Astrocyte (in vitro differentiated cells and primary cell): Measurements from ENCODE around the gene ITGA2B. TPM values are rescaled to one million over a fixed set of nuclear protein-coding genes. Genes with fewer than 3 reads are reported as not detected.

ENCODE experiments used
- DNase-seq: peaks from one replicate; pipeline ENCODE4 v3.0.0-alpha.2; 2010; ENCODE audit warnings: low read depth
- FAIRE-seq: peaks from 2 replicates; lab custom pipeline; 2011; peaks lifted over from hg19 to GRCh38; lab: Jason Lieb, UNC
- H2AFZ ChIP-seq: 2 replicates; pipeline ENCODE4 v1.6.0; 2012; ENCODE audit warnings: low read depth, low read length, inconsistent platforms
- H3K27ac ChIP-seq: 2 replicates; pipeline ENCODE4 v1.5.1; 2011; ENCODE audit warnings: low read depth, low read length, inconsistent platforms
- H3K27me3 ChIP-seq: 2 replicates; pipeline ENCODE4 v1.6.0; 2011; ENCODE audit warnings: low read length, inconsistent platforms; ENCODE audit not compliant: insufficient read depth
- H3K36me3 ChIP-seq: 2 replicates; pipeline ENCODE4 v1.5.1; 2011; ENCODE audit warnings: low read length, inconsistent platforms; ENCODE audit not compliant: insufficient read depth
- H3K4me1 ChIP-seq: 2 replicates; pipeline ENCODE4 v1.5.1; 2011; ENCODE audit warnings: low read length, inconsistent platforms; ENCODE audit not compliant: insufficient read depth
- H3K4me2 ChIP-seq: 2 replicates; pipeline ENCODE4 v1.6.0; 2012; ENCODE audit warnings: low read length, inconsistent platforms
- H3K4me3 ChIP-seq: 2 replicates; pipeline ENCODE4 v1.5.1; 2011; ENCODE audit warnings: low read depth, mild to moderate bottlenecking, low read length, inconsistent platforms; ENCODE audit not compliant: insufficient read depth
- H3K79me2 ChIP-seq: 2 replicates; pipeline ENCODE4 v1.6.0; 2012; ENCODE audit warnings: mild to moderate bottlenecking, low read length, inconsistent platforms; ENCODE audit not compliant: insufficient read depth
- H3K9ac ChIP-seq: 2 replicates; pipeline ENCODE4 v1.6.0; 2012; ENCODE audit warnings: mild to moderate bottlenecking, low read length, inconsistent platforms
- H3K9me3 ChIP-seq: 2 replicates; pipeline ENCODE4 v1.5.1; 2012; ENCODE audit warnings: low read depth, mild to moderate bottlenecking, low read length, inconsistent platforms; ENCODE audit not compliant: insufficient read depth
- H4K20me1 ChIP-seq: 2 replicates; pipeline ENCODE4 v1.6.0; 2012; ENCODE audit warnings: low read length, inconsistent platforms; ENCODE audit not compliant: insufficient read depth
- H3K27ac Mint-ChIP-seq: one replicate; pipeline ENCODE4 v1.8.0; 2021; ENCODE audit warnings: mild to moderate bottlenecking, mixed read lengths; ENCODE audit not compliant: unreplicated experiment
- H3K27me3 Mint-ChIP-seq: one replicate; pipeline ENCODE4 v1.8.0; 2021; ENCODE audit warnings: low read depth, mixed read lengths; ENCODE audit not compliant: unreplicated experiment
- H3K36me3 Mint-ChIP-seq: one replicate; pipeline ENCODE4 v1.8.0; 2021; ENCODE audit warnings: low read depth, mixed read lengths; ENCODE audit not compliant: unreplicated experiment
- H3K4me1 Mint-ChIP-seq: one replicate; pipeline ENCODE4 v1.8.0; 2021; ENCODE audit warnings: low read depth, mixed read lengths; ENCODE audit not compliant: unreplicated experiment
- H3K4me3 Mint-ChIP-seq: one replicate; pipeline ENCODE4 v1.8.0; 2021; ENCODE audit warnings: mild to moderate bottlenecking, moderate library complexity, mixed read lengths; ENCODE audit not compliant: unreplicated experiment
- H3K9me3 Mint-ChIP-seq: one replicate; pipeline ENCODE4 v1.8.0; 2021; ENCODE audit warnings: mild to moderate bottlenecking, mixed read lengths; ENCODE audit not compliant: unreplicated experiment
- CTCF ChIP-seq: IDR thresholded peaks from 2 replicates; pipeline ENCODE4 v1.5.1; 2011; ENCODE audit warnings: low read depth, mild to moderate bottlenecking, inconsistent platforms, low read length, moderate library complexity; ENCODE audit not compliant: insufficient read depth
- EZH2 ChIP-seq: IDR thresholded peaks from 2 replicates; pipeline ENCODE4 v1.6.1; 2012; ENCODE audit warnings: mild to moderate bottlenecking, low read length, inconsistent platforms; ENCODE audit not compliant: insufficient read depth
- total RNA-seq: library from RNA; stranded (reverse); gene quantifications from 2 replicates; pipeline ENCODE4 v1.2.1, GENCODE V29; 2021

Gene ITGA2B
- total RNA-seq, 1 donor from 2014 or later, result 0.68 TPM

GRCh38 chr17:44356241-44356640 is 33.2 kb downstream of the ITGA2B start:
- TF ChIP-seq EZH2, result no peak
- TF ChIP-seq CTCF, result no peak
- H3K4me1 ChIP-seq, result peaks cover 5% of the 10 kb centered on the region
- H2AFZ ChIP-seq, result no peak overlapping the region
- H3K27me3 ChIP-seq, result no peaks in the 10 kb centered on the region
- H3K36me3 Mint-ChIP-seq, result peaks cover 13% of the 10 kb centered on the region
- H3K79me2 ChIP-seq, result peaks cover 3% of the 10 kb centered on the region
- no peak overlapping the region for H3K27ac ChIP-seq
- H3K4me2 ChIP-seq, result no peak overlapping the region
- H3K9me3 ChIP-seq, result no peaks in the 10 kb centered on the region
- H4K20me1 ChIP-seq, result peaks cover 52% of the 10 kb centered on the region
- H3K36me3 ChIP-seq, result no peaks in the 10 kb centered on the region
- no peaks in the 10 kb centered on the region for H3K9me3 Mint-ChIP-seq
- no peak overlapping the region for H3K9ac ChIP-seq
- H3K27me3 Mint-ChIP-seq, result peaks cover 5% of the 10 kb centered on the region
- no peak overlapping the region for H3K27ac Mint-ChIP-seq
- no peak overlapping the region for H3K4me3 Mint-ChIP-seq
- H3K4me3 ChIP-seq, result no peak overlapping the region
- FAIRE-seq (no peak), DNase-seq (no peak)
- peaks cover 10% of the 10 kb centered on the region for H3K4me1 Mint-ChIP-seq

DNA sequence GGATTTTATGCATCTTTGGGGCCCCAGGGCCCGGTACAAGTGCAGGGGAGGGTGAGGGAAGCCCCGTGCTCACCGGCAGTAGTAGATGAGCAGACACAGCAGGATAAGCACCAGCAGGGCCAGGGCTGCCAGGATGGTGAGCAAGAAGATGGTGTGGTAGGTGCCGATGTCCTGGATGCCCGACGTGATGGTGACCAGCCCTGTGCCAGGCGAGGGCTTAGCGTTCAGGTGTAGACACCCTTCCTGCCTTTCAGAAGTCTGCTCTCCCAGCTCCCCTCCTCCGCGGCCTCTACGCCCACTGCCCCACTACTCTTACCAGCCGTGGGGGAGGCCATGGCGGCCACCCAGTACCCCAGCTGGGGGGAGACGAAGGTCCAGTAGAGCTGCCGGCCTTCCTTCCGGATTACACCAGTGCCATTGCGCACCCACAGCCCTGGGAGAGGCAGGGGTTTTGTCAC is 33.8 kb downstream of the ITGA2B start:
- H3K4me3 ChIP-seq, result no peak overlapping the region
- Mint-ChIP-seq H3K36me3 (peaks cover 15% of the 10 kb centered on the region), H3K4me1 (peaks cover 4% of the 10 kb centered on the region), H3K9me3 (no peaks in the 10 kb centered on the region), H3K27ac (no peak overlapping the region), H3K4me3 (no peak overlapping the region), H3K27me3 (peaks cover 5% of the 10 kb centered on the region)
- H3K4me2 ChIP-seq, result no peak overlapping the region
- no peaks in the 10 kb centered on the region for H3K79me2 ChIP-seq
- no peak for TF ChIP-seq EZH2
- TF ChIP-seq CTCF, result no peak
- no peak overlapping the region for H2AFZ ChIP-seq
- DNase-seq (no peak), FAIRE-seq (no peak)
- H3K27me3 ChIP-seq, result no peaks in the 10 kb centered on the region
- H4K20me1 ChIP-seq, result peaks cover 50% of the 10 kb centered on the region
- no peak overlapping the region for H3K27ac ChIP-seq
- H3K9me3 ChIP-seq, result no peaks in the 10 kb centered on the region
- H3K9ac ChIP-seq, result no peak overlapping the region
- H3K36me3 ChIP-seq, result no peaks in the 10 kb centered on the region
- H3K4me1 ChIP-seq, result no peaks in the 10 kb centered on the region

DNA sequence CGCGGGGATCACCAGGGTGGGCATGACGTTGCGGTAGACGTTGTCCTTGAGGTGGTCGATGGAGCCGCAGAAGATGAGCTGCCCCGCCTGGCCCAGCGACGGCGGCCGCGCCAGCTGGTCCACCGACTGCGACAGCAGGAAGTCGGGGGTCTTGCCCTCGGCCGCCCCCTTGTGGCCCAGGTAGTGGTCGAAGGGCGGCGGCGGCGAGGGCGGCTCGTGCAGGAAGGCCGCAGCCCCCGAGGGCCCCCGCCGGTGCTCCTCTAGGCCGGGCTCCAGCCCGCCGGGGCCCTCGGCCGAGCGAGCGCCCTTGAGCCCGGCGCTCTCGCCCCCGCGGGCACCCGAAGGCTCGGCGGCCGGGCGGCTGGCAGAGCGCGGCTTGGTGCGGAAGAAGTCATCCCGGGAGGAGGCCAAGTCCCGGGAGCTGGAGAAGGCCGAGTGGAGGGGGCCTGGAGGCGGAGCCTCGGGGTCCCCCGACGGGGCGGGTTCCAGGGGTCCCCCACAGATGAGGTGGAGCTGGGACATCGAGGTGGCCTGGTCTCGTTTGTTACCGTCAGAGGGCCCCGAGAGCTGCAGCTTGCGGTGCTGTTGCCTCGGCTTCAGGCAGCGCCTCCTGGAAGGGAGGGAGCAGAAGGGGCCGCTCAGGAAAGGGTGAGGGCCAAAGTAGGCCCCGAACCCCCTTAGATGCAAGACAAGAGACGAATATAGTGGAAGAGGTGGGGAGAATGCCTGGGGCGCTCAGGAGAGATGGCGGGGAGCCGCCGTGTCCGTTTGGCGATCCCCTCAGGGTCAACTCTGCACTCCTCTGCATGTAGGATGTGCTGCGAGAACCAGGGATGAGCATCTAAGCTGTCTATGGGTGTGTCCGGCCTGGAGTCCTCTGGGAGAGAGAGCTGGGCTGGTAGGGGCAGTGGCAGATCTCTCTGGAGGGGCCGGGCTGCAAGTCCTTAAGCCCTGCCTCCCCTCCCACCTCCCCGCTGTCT is 34.6 kb downstream of the ITGA2B start:
- Mint-ChIP-seq H3K4me3 (peak overlapping the region; percentile 69), H3K36me3 (peaks cover 16% of the 10 kb centered on the region), H3K27me3 (peaks cover 5% of the 10 kb centered on the region), H3K9me3 (no peaks in the 10 kb centered on the region), H3K4me1 (no peaks in the 10 kb centered on the region), H3K27ac (peak overlapping the region; percentile 66)
- no peaks in the 10 kb centered on the region for H3K4me1 ChIP-seq
- no peaks in the 10 kb centered on the region for H3K9me3 ChIP-seq
- TF ChIP-seq EZH2 (no peak), CTCF (no peak)
- no peak overlapping the region for H3K9ac ChIP-seq
- no peaks in the 10 kb centered on the region for H3K79me2 ChIP-seq
- H4K20me1 ChIP-seq, result peaks cover 51% of the 10 kb centered on the region
- no peaks in the 10 kb centered on the region for H3K36me3 ChIP-seq
- no peak for FAIRE-seq
- H2AFZ ChIP-seq, result no peak overlapping the region
- H3K4me3 ChIP-seq, result no peak overlapping the region
- H3K27me3 ChIP-seq, result no peaks in the 10 kb centered on the region
- DNase-seq, result no peak
- no peak overlapping the region for H3K27ac ChIP-seq
- no peak overlapping the region for H3K4me2 ChIP-seq
